MCF 10A (cell line): ENCODE measurements around the gene DNAJB13. TPM values are rescaled to one million over a fixed set of nuclear protein-coding genes. Genes with fewer than 3 reads are reported as not detected.

Experiments used
- BruUV-seq: library from RNA; stranded (reverse); fragments of 400-500 nt; replicated peaks from 2 replicates; lab custom pipeline; 2021; lab: Mats Ljungman, UMichigan
- CTCF ChIA-PET: fragments of 300-600 bp; sonication (Branson Sonifier 250); formaldehyde crosslinking; extraction: SDS; loops from one replicate; lab custom pipeline; 2021; ENCODE audit warnings: antibody characterized with exemption, inconsistent platforms; lab: Yijun Ruan, JAX
- POLR2A ChIA-PET: fragments of 300-600, 350-650 bp; sonication (Branson Sonifier 250); formaldehyde crosslinking; extraction: SDS; loops from one replicate; lab custom pipeline; 2020; ENCODE audit warnings: antibody characterized with exemption, inconsistent platforms; lab: Yijun Ruan, JAX
- DNase-seq: peaks from one replicate; pipeline ENCODE4 v3.0.0-alpha.2; 2018; ENCODE audit not compliant: unreplicated experiment
- H3K27ac Mint-ChIP-seq: one replicate; pipeline ENCODE4 v1.8.0; 2022; ENCODE audit warnings: mild to moderate bottlenecking, low read depth, mixed read lengths; ENCODE audit not compliant: unreplicated experiment
- H3K27me3 Mint-ChIP-seq: one replicate; pipeline ENCODE4 v1.8.0; 2022; ENCODE audit warnings: mixed read lengths; ENCODE audit not compliant: insufficient read depth, unreplicated experiment
- H3K36me3 Mint-ChIP-seq: one replicate; pipeline ENCODE4 v1.8.0; 2022; ENCODE audit warnings: mild to moderate bottlenecking, moderate library complexity, mixed read lengths; ENCODE audit not compliant: insufficient read depth, unreplicated experiment
- H3K4me1 Mint-ChIP-seq: one replicate; pipeline ENCODE4 v1.8.0; 2022; ENCODE audit warnings: mixed read lengths; ENCODE audit not compliant: insufficient read depth, unreplicated experiment
- H3K4me3 Mint-ChIP-seq: one replicate; pipeline ENCODE4 v1.8.0; 2022; ENCODE audit warnings: mild to moderate bottlenecking, moderate library complexity, mixed read lengths; ENCODE audit not compliant: unreplicated experiment
- H3K9me3 Mint-ChIP-seq: one replicate; pipeline ENCODE4 v1.8.0; 2022; ENCODE audit warnings: mixed read lengths; ENCODE audit not compliant: unreplicated experiment
- intact Hi-C: fragments of 100-400 bp; cut with micrococcal nuclease; formaldehyde crosslinking; loops from 2 replicates; pipeline ENCODE4 v1.14.1; 2022
- total RNA-seq: library from RNA; stranded (reverse); gene quantifications from 2 replicates; pipeline ENCODE4 v1.2.3, GENCODE V29; 2022
- TF ChIP-seq, protein P1 (sequence below): fragments of 200-600 bp; IDR thresholded peaks from one replicate; pipeline ENCODE4 v1.8.0; 2022; ENCODE audit warnings: antibody characterized with exemption, mild to moderate bottlenecking; ENCODE audit not compliant: unreplicated experiment

DNAJB13 gene
- total RNA-seq, 1 experiment from 2014 or later, result 0.30 TPM

DNA sequence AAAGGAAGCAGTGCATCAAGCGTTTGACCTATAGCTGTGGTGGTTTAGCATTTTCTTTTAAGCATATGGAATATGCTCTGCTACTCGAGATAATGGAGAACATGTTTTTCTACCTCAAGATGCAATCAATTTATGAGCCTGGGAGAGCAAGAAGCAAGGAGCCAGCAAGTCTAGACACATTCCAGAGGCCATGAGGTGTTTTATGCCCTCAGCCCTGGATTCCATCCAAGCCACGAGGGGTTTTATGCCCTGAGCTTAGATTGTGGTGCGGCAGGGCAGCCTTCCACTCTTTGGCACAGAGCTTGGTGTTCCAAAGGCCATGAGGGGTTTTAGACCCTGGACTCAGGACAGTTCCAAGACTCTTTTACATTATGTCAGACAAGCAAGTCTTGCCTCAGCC lies 11.7 kb upstream of the DNAJB13 start:
- no peaks in the 10 kb centered on the region for H3K27me3 Mint-ChIP-seq

DNA sequence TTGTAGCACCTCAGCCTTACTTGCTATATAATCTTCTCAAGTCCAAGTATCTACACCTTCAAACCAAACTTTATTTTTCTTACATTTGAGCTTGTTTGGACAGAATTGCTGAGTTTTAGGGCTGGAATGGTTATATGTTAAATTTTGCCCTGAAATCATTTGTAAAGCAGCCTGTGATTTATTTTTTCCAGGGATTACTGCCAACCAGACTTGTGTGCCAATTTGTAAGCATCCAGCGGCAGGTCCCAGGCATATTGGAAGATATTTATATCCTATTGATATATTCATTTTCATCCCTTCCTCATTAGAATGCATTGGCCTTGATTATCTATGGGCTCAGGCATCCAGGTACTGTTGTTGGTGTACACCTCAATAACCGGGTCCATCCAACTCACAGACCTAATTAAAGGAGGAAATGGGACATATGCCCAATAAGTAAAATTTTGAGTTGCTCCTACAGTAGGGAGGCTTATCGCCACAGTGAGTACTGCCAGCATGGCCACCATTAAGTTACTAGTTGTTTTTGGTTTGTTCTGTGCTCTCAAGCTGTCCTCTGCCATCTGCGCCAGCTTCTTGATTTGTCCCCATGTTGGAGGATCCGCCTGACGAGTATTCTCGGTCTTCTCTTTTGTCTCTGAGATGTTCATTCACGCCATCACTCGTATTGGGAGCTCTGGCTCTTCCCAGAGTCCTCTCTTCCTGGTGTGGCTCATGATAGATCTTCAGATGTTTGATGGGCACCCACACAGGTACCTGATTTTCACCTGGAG lies 9.8 kb upstream of the DNAJB13 start:
- POLR2A ChIA-PET, result interaction anchor here (0.7 kb wide), 1 partner anchor 1144 kb away, joined by 3 read pairs; no protein-coding TSS in a partner anchor
- Mint-ChIP-seq H3K27me3 (no peaks in the 10 kb centered on the region), H3K9me3 (peaks cover 19% of the 10 kb centered on the region), H3K4me3 (no peak overlapping the region), H3K4me1 (no peaks in the 10 kb centered on the region), H3K36me3 (no peaks in the 10 kb centered on the region), H3K27ac (no peak overlapping the region)
- BruUV-seq, result no TSS peak
- no peak for DNase-seq
- TF ChIP-seq, protein P1, sequence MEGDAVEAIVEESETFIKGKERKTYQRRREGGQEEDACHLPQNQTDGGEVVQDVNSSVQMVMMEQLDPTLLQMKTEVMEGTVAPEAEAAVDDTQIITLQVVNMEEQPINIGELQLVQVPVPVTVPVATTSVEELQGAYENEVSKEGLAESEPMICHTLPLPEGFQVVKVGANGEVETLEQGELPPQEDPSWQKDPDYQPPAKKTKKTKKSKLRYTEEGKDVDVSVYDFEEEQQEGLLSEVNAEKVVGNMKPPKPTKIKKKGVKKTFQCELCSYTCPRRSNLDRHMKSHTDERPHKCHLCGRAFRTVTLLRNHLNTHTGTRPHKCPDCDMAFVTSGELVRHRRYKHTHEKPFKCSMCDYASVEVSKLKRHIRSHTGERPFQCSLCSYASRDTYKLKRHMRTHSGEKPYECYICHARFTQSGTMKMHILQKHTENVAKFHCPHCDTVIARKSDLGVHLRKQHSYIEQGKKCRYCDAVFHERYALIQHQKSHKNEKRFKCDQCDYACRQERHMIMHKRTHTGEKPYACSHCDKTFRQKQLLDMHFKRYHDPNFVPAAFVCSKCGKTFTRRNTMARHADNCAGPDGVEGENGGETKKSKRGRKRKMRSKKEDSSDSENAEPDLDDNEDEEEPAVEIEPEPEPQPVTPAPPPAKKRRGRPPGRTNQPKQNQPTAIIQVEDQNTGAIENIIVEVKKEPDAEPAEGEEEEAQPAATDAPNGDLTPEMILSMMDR, result no peak
- CTCF ChIA-PET, result interaction anchor here (0.9 to 1.7 kb wide), 2 partner anchors 9 to 14 kb away, joined by 4 to 8 read pairs; no protein-coding TSS in a partner anchor
- intact Hi-C loops, result no loop called here

More for the DNA sequence above, 11.7 kb upstream of the DNAJB13 start:
- Mint-ChIP-seq H3K4me1 (no peaks in the 10 kb centered on the region), H3K27ac (no peak overlapping the region), H3K4me3 (no peak overlapping the region), H3K9me3 (peaks cover 19% of the 10 kb centered on the region), H3K36me3 (peaks cover 4% of the 10 kb centered on the region)
- TF ChIP-seq, protein P1, result no peak
- no peak for DNase-seq
- ChIA-PET POLR2A (no interaction called here), CTCF (no interaction called here)
- no TSS peak for BruUV-seq
- intact Hi-C loops, result no loop called here

- CTCF ChIA-PET, result interaction anchor here (0.6 to 1.7 kb wide), 2 partner anchors 10 to 19 kb away, joined by 3 to 8 read pairs; no protein-coding TSS in a partner anchor
- no peak overlapping the region for H3K4me3 Mint-ChIP-seq
- no peak overlapping the region for H3K27ac Mint-ChIP-seq
- H3K9me3 Mint-ChIP-seq, result peaks cover 19% of the 10 kb centered on the region
- H3K36me3 Mint-ChIP-seq, result no peaks in the 10 kb centered on the region
- intact Hi-C loops, result no loop called here
- no peak for DNase-seq
- H3K27me3 Mint-ChIP-seq, result no peaks in the 10 kb centered on the region
- no TSS peak for BruUV-seq
- POLR2A ChIA-PET, result no interaction called here
- H3K4me1 Mint-ChIP-seq, result peaks cover 4% of the 10 kb centered on the region
- TF ChIP-seq, protein P1, result no peak
These were observed 8.8 kb upstream of the DNAJB13 start for GRCh38 chr11:73942010-73942409.

DNA sequence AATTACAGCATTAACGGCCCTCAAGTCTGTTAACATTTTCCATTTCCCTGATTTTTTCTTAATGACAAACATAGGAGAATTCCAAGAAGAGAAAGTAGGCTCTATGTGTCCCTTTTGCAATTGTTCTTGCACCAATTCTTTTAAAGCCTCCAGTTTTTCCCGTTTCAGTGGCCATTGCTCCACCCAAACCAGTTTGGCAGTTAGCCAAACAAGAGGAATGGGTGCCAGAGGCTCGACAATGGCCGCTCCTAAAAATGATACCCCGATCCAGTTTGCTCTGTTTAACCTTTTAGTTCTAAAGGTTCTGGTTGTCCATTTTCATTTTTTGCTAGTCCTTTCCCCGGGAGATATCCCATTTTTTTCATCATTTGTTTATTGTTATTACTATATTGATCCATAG lies 6.7 kb upstream of the DNAJB13 start:
- H3K4me1 Mint-ChIP-seq, result peaks cover 6% of the 10 kb centered on the region
- no peak overlapping the region for H3K4me3 Mint-ChIP-seq
- BruUV-seq, result no TSS peak
- no peaks in the 10 kb centered on the region for H3K36me3 Mint-ChIP-seq
- CTCF ChIA-PET, result no interaction called here
- H3K9me3 Mint-ChIP-seq, result peaks cover 11% of the 10 kb centered on the region
- no peak overlapping the region for H3K27ac Mint-ChIP-seq
- H3K27me3 Mint-ChIP-seq, result no peaks in the 10 kb centered on the region
- intact Hi-C loops, result no loop called here
- POLR2A ChIA-PET, result no interaction called here
- TF ChIP-seq, protein P1, result no peak
- DNase-seq, result no peak
